ENCODE measurements around the gene DENND4A.

DNA sequence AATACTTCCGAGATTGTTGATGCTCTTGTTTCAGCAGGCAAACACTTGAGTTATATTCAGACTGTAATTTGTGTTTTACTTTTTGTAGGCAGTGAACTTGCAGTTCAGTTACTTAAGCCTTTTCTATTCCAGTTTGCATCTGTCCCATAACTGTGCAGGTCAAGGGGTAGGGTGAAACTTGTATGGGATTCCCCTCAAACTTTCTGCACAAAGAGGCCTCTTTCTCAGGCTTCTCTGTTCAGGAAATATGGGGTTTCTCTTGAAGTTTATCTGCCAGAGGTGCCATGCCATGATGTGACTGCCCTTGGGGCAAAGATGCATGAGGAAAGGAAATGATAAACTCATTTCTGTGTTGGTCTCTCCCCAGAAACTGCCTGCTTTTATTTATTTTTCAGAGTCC is 103.6 kb downstream of the DENND4A start:
- no peak for TF ChIP-seq CTCF (conservative IDR thresholded peaks at IDR 0.05; ENCODE audit: low read depth, low read length)
- no peak for TF ChIP-seq MAFK (IDR thresholded peaks at IDR 0.05; ENCODE audit: low read depth, low read length)
- no peak for TF ChIP-seq POLR2A (IDR thresholded peaks at IDR 0.05; ENCODE audit: low read depth, low read length)
- TF ChIP-seq CEBPB (IDR thresholded peaks at IDR 0.05; ENCODE audit: low read depth, low read length), result no peak
- no peak for TF ChIP-seq RAD21 (IDR thresholded peaks at IDR 0.05; ENCODE audit: low read length)
- TF ChIP-seq BHLHE40 (IDR thresholded peaks at IDR 0.05; ENCODE audit: low read depth, low read length), result no peak
- TF ChIP-seq MXI1 (IDR thresholded peaks at IDR 0.05; ENCODE audit: borderline replicate concordance, low read depth, low read length), result no peak
